Omental fat pad (tissue), 4 donors: ENCODE results near the gene ACOX1. TPM values are rescaled to one million over a fixed set of nuclear protein-coding genes. Genes with fewer than 3 reads are reported as not detected.

Experiments
- ATAC-seq: fragments of 150-250 bp; one replicate; pipeline ENCODE4 v1.9.1; 2016; ENCODE audit warnings: mild to moderate bottlenecking, moderate library complexity; ENCODE audit not compliant: low FRiP score
- DNase-seq: peaks from one replicate; pipeline ENCODE4 v3.0.0-alpha.2; 2019; ENCODE audit warnings: low spot score
- CTCF ChIP-seq, 3 donors: fragments of 450-650 bp; IDR thresholded peaks; one replicate each; pipeline ENCODE4 v1.5.1; 2016 to 2017; ENCODE audit warnings: antibody characterized with exemption in 3 of 3, mild to moderate bottlenecking in 3 of 3, moderate library complexity in 2 of 3
- total RNA-seq, 4 donors: library from RNA; depleted of rRNA; stranded (reverse); fragments of >200 nt; gene quantifications; one replicate each; pipeline ENCODE4 v1.1.0, GENCODE V29; 2016

The ACOX1 gene
- total RNA-seq, 4 donors from 2014 or later, result 63.7 to 176 (median 123) TPM

GRCh38 chr17:75922963-75923874 lies 55.7 kb downstream of the ACOX1 start:
- no peak for ATAC-seq
- no peak for DNase-seq
- TF ChIP-seq CTCF (IDR thresholded peaks at IDR 0.05), result no peak

- no peak for DNase-seq
- TF ChIP-seq CTCF (IDR thresholded peaks at IDR 0.05), result no peak
- ATAC-seq, result no peak
Measured at GRCh38 chr17:75922173-75922961, 56.6 kb downstream of the ACOX1 start.

- no peak for ATAC-seq
- no peak for TF ChIP-seq CTCF (IDR thresholded peaks at IDR 0.05)
- no peak for DNase-seq
Measured at GRCh38 chr17:75921596-75921995, 57.4 kb downstream of the ACOX1 start.

- ATAC-seq (no peak), DNase-seq (no peak)
- no peak for TF ChIP-seq CTCF (IDR thresholded peaks at IDR 0.05)
Measured at GRCh38 chr17:75920045-75920560, 58.9 kb downstream of the ACOX1 start.

- DNase-seq, result no peak
- no peak for TF ChIP-seq CTCF (IDR thresholded peaks at IDR 0.05)
- ATAC-seq, result no peak
Measured at GRCh38 chr17:75919611-75920010, 59.4 kb downstream of the ACOX1 start.

- TF ChIP-seq CTCF (IDR thresholded peaks at IDR 0.05), result no peak
- DNase-seq (no peak), ATAC-seq (no peak)
Measured at GRCh38 chr17:75917917-75918445, 61.0 kb downstream of the ACOX1 start.
